Fibroblast of lung (primary cell): ENCODE measurements around the gene RNF220. TPM values are rescaled to one million over a fixed set of nuclear protein-coding genes. Genes with fewer than 3 reads are reported as not detected.

Experiments used
- DNase-seq, 2 donors: peaks; one replicate each; pipeline versions ENCODE4 v3.0.0 to v3.0.0-alpha.2; 2010; ENCODE audit warnings: low read depth in 2 of 2
- H2AFZ ChIP-seq: 2 replicates; pipeline ENCODE4 v1.5.1; 2012; ENCODE audit warnings: low read length, control low read depth, inconsistent platforms
- H3K27ac ChIP-seq: 2 replicates; pipeline ENCODE4 v1.5.1; 2011; ENCODE audit warnings: low read length, control low read depth; ENCODE audit not compliant: insufficient read depth
- H3K27me3 ChIP-seq: 2 replicates; pipeline ENCODE4 v1.5.1; 2011; ENCODE audit warnings: mild to moderate bottlenecking, low read length; ENCODE audit not compliant: control insufficient read depth, insufficient read depth
- H3K36me3 ChIP-seq: 2 replicates; pipeline ENCODE4 v1.5.1; 2011; ENCODE audit warnings: low read length; ENCODE audit not compliant: control insufficient read depth, insufficient read depth
- H3K4me1 ChIP-seq: 2 replicates; pipeline ENCODE4 v1.5.1; 2011; ENCODE audit warnings: low read length; ENCODE audit not compliant: control insufficient read depth, insufficient read depth; ENCODE audit errors: extremely low read depth
- H3K4me2 ChIP-seq: 2 replicates; pipeline ENCODE4 v1.5.1; 2011; ENCODE audit warnings: low read length, control low read depth; ENCODE audit not compliant: insufficient read depth; ENCODE audit errors: extremely low read depth
- H3K4me3 ChIP-seq, 4 experiments: fragments of 200-600 bp in 1 of 4; sonication (generic) in 1 of 4; replicated peaks in 1 of 4; 2 replicates each; pipeline ENCODE4 v1.5.1; 2011 to 2016; ENCODE audit warnings: low read length in 4 of 4, low read depth in 3 of 4, mild to moderate bottlenecking in 3 of 4, control low read depth in 2 of 4, inconsistent platforms in 1 of 4, mixed read lengths in 1 of 4; ENCODE audit not compliant: insufficient read depth in 1 of 4; ENCODE audit errors: control extremely low read depth in 1 of 4
- H3K79me2 ChIP-seq: 2 replicates; pipeline ENCODE4 v1.5.1; 2012; ENCODE audit warnings: mild to moderate bottlenecking, low read length, inconsistent platforms; ENCODE audit not compliant: control insufficient read depth, insufficient read depth
- H3K9ac ChIP-seq: 2 replicates; pipeline ENCODE4 v1.5.1; 2011; ENCODE audit warnings: mild to moderate bottlenecking, low read length, control low read depth; ENCODE audit not compliant: insufficient read depth
- H3K9me3 ChIP-seq: 2 replicates; pipeline ENCODE4 v1.5.1; 2012; ENCODE audit warnings: low read depth, low read length; ENCODE audit not compliant: control insufficient read depth, insufficient read depth
- H4K20me1 ChIP-seq: 2 replicates; pipeline ENCODE4 v1.5.1; 2011; ENCODE audit warnings: low read length; ENCODE audit not compliant: control insufficient read depth, insufficient read depth; ENCODE audit errors: extremely low read depth
- CTCF ChIP-seq, 2 donors: IDR thresholded peaks in 1 of 2; conservative IDR thresholded peaks in 1 of 2; 1 replicate in 1 of 2; 2 replicates in 1 of 2; pipeline ENCODE4 v1.5.1; 2011 to 2012; ENCODE audit warnings: low read length in 2 of 2, control low read depth in 1 of 2, inconsistent platforms in 1 of 2, low read depth in 1 of 2, mild to moderate bottlenecking in 1 of 2
- EZH2 ChIP-seq: IDR thresholded peaks from 2 replicates; pipeline ENCODE4 v1.5.1; 2012; ENCODE audit warnings: low read length, control low read depth, mild to moderate bottlenecking; ENCODE audit errors: missing control alignments
- polyA plus RNA-seq, 2 donors: library from polyadenylated mRNA; depleted of rRNA in 1 of 2; stranded (reverse) in 1 of 2; unstranded in 1 of 2; fragments of >200 nt; gene quantifications; 2 replicates each; pipeline ENCODE4 v1.2.1, GENCODE V29; 2011 to 2012; ENCODE audit warnings: missing spikeins in 1 of 2
- total RNA-seq: library from RNA; depleted of rRNA; stranded (reverse); fragments of >200 nt; gene quantifications from 2 replicates; pipeline ENCODE4 v1.2.1, GENCODE V29; 2014

RNF220 gene
- total and polyA plus RNA-seq, 2 donors (not counting 1 experiment from before 2014, with no cell fraction given), result 42.3 to 52.0 TPM

GRCh38 chr1:44388551-44388950 lies 16.5 kb upstream of the RNF220 start:
- Histone ChIP-seq H3K4me1 (no peaks in the 10 kb centered on the region), H3K9me3 (no peaks in the 10 kb centered on the region), H2AFZ (no peak overlapping the region), H3K4me2 (no peak overlapping the region), H3K27me3 (peaks cover 8% of the 10 kb centered on the region), H3K36me3 (no peaks in the 10 kb centered on the region), H3K79me2 (no peaks in the 10 kb centered on the region), H3K4me3 (no peak overlapping the region), H3K9ac (no peak overlapping the region), H4K20me1 (no peaks in the 10 kb centered on the region), H3K27ac (no peak overlapping the region)
- no peak for TF ChIP-seq CTCF (conservative IDR thresholded peaks at IDR 0.05 in 1 of 2, IDR thresholded peaks at IDR 0.05 in 1 of 2; ENCODE audit: low read depth in 1 of 2, low read length in 2 of 2)
- no peak for TF ChIP-seq EZH2
- no peak for DNase-seq

GRCh38 chr1:44389437-44389836 lies 15.6 kb upstream of the RNF220 start:
- H3K79me2 ChIP-seq, result no peaks in the 10 kb centered on the region
- no peak overlapping the region for H2AFZ ChIP-seq
- DNase-seq, result no peak
- no peaks in the 10 kb centered on the region for H4K20me1 ChIP-seq
- H3K27me3 ChIP-seq, result peaks cover 8% of the 10 kb centered on the region
- no peak overlapping the region for H3K27ac ChIP-seq
- TF ChIP-seq CTCF (conservative IDR thresholded peaks at IDR 0.05 in 1 of 2, IDR thresholded peaks at IDR 0.05 in 1 of 2; ENCODE audit: low read depth in 1 of 2, low read length in 2 of 2) (no peak), EZH2 (no peak)
- H3K36me3 ChIP-seq, result no peaks in the 10 kb centered on the region
- H3K4me3 ChIP-seq, result no peak overlapping the region
- H3K4me2 ChIP-seq, result no peak overlapping the region
- H3K4me1 ChIP-seq, result no peaks in the 10 kb centered on the region
- no peak overlapping the region for H3K9ac ChIP-seq
- H3K9me3 ChIP-seq, result no peaks in the 10 kb centered on the region

GRCh38 chr1:44390277-44390676 lies 14.8 kb upstream of the RNF220 start:
- TF ChIP-seq EZH2, result no peak
- TF ChIP-seq CTCF (conservative IDR thresholded peaks at IDR 0.05 in 1 of 2, IDR thresholded peaks at IDR 0.05 in 1 of 2; ENCODE audit: low read depth in 1 of 2, low read length in 2 of 2), result no peak
- Histone ChIP-seq H3K4me2 (no peak overlapping the region), H3K79me2 (no peaks in the 10 kb centered on the region), H3K9me3 (no peaks in the 10 kb centered on the region), H3K27me3 (peaks cover 8% of the 10 kb centered on the region), H3K36me3 (no peaks in the 10 kb centered on the region), H4K20me1 (no peaks in the 10 kb centered on the region), H2AFZ (no peak overlapping the region), H3K4me3 (no peak overlapping the region), H3K9ac (no peak overlapping the region), H3K4me1 (no peaks in the 10 kb centered on the region), H3K27ac (no peak overlapping the region)
- DNase-seq, result peak; percentile 23 to 94
